Measurements from ENCODE around the gene SCG3.

DNA sequence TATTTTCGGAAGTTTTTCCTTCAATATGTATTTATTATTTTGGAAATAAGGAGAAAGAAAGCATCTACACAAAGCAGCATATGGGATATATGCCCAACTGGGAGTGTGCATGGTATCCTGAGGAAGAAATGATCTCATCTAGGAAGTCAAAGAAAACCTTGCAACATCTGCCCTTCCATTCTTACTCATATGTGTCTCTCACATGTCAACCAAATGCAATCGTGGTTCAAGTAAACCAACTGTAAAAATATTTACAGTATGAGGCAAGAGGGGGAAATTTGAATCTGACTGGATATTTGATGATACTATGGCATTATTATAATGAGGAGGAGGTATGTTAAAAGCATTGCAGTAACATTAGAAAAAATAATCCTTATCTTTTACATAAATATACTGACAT lies 3.2 kb upstream of the SCG3 start:
- TF ChIP-seq CTCF (IDR thresholded peaks at IDR 0.05) (no peak), POLR2A (IDR thresholded peaks at IDR 0.05) (no peak)
